Measurements from ENCODE around the gene PRRX2.
"Not testable (repeated sequence)": the region's sequence is repeated elsewhere in the genome, so short reads cannot be mapped to it uniquely, and the experiment has no call there.

Gene PRRX2

GRCh38 chr9:129759804-129760502 is 94.5 kb downstream of the PRRX2 start:
- no peak for DNase-seq (ENCODE audit: low spot score)

- not testable (repeated sequence) for DNase-seq (ENCODE audit: low spot score)
Observed at GRCh38 chr9:129760784-129761183, 95.3 kb downstream of the PRRX2 start.

- DNase-seq (ENCODE audit: low spot score) = no peak
Observed at GRCh38 chr9:129761293-129761900, 96.0 kb downstream of the PRRX2 start.

- no peak for DNase-seq (ENCODE audit: low spot score)
Observed at GRCh38 chr9:129761901-129762369, 96.5 kb downstream of the PRRX2 start.

- not testable (repeated sequence) for DNase-seq (ENCODE audit: low spot score)
Observed at GRCh38 chr9:129762370-129762984, 97.0 kb downstream of the PRRX2 start.

- DNase-seq (ENCODE audit: low spot score) = no peak
Observed at GRCh38 chr9:129762985-129763926, 97.8 kb downstream of the PRRX2 start.

- DNase-seq (ENCODE audit: low spot score) = no peak
Observed at GRCh38 chr9:129765764-129766317, 100.4 kb downstream of the PRRX2 start.

- DNase-seq (ENCODE audit: low spot score) = no peak
Observed at GRCh38 chr9:129768486-129768885, 103.0 kb downstream of the PRRX2 start.

GRCh38 chr9:129769669-129770068 is 104.2 kb downstream of the PRRX2 start:
- no peak for DNase-seq (ENCODE audit: low spot score)

- no peak for DNase-seq (ENCODE audit: low spot score)
Observed at GRCh38 chr9:129770741-129771140, 105.3 kb downstream of the PRRX2 start.

All from pons (tissue), 1 donor.